GM19193 (cell line): ENCODE results near the gene CXCR2.

Experiments
- POLR2A ChIP-seq: IDR thresholded peaks from 4 replicates; pipeline ENCODE4 v1.6.1; 2011; ENCODE audit not compliant: insufficient read depth, insufficient read length; ENCODE audit errors: extremely low read depth

CXCR2 gene

DNA sequence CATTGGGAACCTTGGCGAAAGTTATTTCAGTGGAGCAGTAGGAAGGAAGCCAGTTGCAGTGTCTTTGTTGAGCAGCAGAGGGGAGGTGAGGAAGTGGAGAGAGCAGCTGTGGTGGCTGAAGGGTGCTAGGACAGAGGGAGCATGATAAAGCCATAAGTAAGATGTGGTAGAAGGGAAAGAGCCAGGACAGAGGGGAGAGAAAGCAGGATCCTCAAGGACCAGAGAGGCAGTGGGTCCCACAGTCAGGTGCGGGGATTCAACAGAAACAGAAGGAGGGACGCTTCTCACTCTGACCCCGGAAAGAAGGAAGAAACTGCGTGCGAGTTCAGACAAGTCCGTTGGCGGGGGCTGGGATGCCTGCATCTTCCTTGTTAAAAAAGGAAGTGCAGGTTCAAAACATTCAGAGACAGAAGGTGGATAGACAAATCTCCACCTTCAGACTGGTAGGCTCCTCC, at the start of gene CXCR2:
TSS of gene CXCR2 (plus strand) at position 403 of the 455 bp plus-strand sequence. CDS start 8,774 bp downstream, outside the sequence.
- no peak for TF ChIP-seq POLR2A

DNA sequence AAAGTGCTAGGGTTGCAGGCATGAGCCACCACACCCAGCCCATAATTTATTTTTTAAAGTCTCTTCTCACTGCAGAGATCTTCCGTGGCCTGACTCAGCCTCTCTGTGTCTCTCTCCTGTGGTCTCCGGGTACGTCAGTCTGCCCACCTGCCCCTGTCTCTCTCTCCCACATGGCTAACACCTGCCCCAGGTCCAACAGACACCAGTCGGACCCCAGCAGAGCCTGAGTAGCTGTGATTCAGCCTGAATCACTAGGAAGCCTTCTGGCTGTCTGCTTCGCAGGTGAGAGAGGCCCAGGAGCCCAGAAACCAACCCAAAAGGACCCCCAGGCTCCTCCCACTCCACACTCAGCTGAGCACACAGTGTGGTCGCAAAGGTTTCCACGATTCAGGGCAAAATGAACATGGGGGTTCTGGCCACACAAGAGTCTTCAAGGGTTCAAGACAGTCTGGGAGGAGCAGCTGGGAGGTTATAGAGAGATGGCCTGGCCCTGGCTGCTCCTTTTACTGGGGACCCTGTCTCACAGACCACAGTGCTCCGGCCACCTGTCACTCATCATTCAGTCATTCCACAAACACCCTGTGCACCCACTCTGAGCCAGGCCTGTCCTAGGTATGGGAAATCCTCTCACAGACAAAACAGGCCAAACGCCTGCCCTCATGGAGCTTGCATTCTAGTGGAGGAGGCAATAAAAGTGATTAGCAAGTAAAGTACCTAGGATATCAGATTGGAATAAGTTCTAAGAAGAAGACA, 48.2 kb upstream of the CXCR2 start:
- TF ChIP-seq POLR2A, result no peak

DNA sequence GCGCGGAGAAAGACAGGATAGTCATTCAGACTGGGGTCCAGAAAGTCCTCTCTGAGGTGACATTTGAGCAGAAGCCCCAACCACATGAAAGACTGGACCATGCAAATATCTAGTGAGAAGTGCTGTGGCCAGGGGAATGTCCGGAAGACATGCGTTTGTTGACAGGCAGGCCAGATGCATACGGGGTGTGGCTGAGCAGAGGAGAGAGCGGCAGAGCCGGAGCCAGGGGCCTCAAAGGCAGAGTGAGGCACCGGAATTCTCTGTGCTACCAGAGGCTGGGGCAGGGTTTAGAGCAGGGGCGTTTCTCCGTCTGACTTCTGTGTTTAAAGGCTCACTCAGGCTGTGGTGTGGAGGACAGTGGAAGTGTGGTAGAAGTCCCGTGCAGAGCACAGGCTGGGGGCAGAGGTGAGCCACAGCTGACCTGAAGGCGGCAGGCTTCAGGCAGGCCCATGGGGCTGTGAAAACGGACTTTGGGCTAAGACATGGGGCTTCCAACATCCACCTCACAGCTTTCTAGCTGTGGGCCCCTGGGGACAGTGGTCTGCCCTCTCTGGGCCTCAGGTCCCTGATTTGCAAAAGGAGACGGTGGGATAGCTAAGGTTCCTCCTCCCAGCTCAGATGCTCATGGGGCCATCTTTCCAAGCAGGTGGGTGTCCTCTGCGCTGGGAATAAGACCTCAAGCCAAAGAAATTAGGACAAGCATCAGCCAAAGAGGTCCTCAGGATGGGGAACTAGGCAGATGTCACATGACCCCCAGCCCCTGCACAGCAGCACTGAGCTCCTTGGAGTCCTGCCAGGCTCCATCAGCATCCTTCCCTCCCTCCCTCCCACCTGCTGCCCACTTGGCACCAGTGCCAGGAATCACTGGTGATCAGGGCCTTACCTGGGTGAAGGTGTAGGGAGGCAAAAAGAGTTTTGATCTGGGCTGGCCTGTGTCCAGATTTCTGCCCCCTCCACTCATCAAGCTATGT, 45.6 kb upstream of the CXCR2 start:
- TF ChIP-seq POLR2A, result no peak

DNA sequence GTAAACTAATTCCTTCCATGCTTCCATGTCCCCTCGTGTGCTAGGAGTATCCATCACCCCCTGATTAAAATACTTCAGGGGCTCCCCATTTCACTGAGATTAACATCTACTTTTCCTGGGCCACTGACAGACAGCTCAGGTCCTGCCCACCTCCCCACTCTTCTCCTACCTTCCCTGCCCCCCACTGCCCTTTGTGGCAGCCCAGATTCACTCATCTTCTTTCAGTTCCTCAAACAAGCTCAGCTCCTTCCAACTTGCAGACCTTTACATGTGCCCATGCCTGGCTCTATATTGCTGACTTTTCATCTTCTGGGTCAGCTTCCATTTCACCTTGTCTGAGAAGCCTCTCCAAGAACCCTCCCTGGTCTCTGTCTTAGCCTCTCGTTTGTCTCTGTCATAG, 44.8 kb upstream of the CXCR2 start:
- no peak for TF ChIP-seq POLR2A

DNA sequence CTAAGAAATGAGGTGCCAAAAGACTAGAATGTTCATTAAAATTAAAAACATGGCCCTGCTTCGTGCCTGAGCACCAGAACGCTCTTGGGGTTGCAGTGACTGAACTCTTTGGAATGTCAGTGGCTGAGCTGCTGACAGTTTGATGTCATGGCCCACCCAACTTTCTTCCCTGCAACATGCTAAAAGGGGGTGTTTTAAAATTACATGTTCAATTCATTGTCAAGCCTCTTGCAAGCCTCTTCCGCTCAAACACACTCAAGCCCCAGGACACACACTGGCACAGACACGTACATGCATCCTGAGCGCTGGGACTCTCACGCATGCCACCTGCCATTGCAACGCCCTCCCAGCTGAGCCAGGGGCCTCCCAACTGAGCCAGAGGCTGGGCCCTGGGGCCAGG, 44.1 kb upstream of the CXCR2 start:
- TF ChIP-seq POLR2A, result no peak

DNA sequence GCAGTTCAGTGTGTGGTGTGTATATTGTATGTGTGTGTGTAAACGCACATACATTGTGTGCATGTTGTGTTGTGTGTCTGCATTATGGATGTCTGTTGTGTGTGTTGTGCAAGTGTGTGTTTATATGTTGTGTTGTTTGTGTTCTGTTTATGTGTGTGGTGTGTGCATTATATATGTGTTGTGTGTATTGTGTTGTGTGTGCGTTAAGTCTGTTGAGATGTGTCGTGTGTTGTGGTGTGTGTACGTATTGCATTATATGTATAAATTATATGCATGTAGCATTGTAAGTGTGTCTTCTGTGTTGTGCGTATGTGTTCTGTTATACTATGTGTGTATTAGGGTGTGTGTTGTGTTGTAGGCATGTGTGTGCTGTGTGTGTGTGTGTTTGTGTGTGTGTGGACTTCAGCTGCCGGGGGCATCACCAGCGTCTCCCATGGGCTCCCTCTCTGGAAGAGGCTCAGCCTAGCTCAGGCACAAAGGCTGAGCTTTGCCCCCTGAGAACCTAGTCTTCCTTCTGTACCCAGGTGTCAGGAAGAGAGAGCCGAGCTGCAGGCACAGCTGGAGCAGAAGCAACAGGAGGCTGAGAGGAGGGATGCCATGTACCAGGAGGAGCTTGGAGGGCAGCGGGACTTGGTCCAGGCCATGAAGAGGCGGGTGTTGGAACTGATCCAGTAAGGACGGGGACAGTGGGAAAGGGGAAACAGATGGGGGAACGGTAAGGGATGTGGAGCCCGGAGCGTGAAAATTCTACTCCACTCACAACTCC, 43.1 kb upstream of the CXCR2 start:
- TF ChIP-seq POLR2A, result no peak

DNA sequence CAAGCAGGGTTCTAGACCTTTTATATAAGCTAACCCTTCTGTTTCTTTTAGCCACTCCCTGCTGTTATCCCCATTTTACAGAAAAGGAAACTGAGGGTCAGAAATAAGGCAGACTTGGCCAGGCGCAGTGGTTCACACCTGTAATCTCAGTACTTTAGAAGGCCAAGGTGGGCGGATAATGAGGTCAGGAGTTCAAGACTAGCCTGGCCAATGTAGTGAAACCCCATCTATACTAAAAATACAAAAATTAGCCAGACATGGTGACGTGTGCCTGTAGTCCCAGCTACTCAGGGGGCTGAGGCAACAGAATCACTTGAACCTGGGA, 42.5 kb upstream of the CXCR2 start:
- no peak for TF ChIP-seq POLR2A

DNA sequence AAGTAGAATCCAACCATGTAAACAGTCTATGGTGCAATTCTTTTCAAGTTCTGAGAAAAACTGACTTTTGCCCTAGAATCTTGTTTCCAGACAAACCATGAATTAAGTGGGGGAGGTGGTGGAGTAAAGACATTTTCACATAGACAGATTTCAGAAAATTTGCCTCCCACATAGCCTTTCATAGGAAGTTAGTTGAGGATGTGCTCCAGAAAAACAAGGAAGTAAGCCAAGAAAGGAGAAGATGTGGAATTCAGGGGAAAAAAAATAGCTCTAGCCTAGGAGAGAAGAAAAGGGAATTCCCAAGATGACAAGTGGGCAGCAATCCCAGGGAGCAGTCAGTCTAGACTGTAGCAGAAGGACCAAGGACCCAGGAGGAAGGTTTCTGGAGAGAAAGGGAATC, 39.4 kb upstream of the CXCR2 start:
- TF ChIP-seq POLR2A, result no peak

DNA sequence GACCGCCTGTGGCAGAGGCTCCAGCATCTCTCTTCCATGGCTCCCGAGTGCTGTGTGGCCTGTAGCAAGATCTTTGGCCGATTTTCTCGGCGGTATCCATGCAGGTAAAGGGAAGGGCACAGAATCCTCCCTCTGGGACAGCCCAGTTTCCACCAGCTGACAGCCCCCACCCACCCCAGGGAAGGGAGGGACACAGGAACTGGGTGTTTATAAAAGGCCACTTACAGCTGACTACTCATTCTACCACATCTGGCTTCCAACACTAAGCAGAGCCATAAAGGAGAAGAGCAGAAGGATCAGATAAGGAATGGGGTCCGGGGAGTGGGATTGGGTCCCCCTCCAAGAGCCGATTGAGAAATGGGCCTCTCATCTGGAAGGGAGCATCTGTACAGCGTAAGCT, 36.6 kb upstream of the CXCR2 start:
- TF ChIP-seq POLR2A, result no peak

DNA sequence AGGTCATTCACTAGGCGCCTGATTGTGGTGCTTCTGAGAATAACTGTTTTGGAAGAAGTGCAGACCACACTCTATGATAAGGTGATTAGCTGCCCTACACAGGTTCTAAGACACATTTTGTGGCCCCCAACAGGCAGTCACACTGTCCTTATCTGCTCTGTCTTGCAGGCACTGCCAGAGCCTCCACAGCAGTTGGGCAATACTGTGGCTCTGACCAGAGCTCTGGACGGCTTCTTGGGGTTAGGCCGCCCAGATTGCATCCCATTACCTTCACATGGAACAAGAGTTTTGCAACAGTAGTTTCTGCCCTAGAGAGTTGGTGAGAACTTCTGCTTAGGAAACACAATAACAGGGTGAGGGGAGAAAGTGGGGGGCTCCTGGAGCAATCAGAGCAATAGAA, 34.1 kb upstream of the CXCR2 start:
- TF ChIP-seq POLR2A, result no peak

DNA sequence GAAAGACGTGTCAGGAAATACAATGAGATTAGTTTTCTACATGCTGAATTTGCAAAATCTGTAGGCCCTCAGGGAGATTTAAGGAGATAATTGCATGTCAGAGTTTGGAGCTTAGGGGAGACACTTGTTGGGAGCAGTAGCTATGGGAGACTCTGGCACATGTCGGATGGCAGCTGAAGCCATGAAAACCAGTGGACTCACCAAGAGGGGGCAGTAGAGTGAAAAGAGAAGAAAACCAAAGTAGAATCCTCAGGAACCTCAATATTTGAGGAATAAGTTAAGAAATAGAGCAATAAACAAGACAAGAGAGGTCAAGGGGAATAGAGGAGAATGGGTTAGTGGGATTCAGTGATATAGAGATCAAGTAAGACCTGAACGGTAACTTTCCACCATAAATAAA, 31.9 kb upstream of the CXCR2 start:
- no peak for TF ChIP-seq POLR2A

DNA sequence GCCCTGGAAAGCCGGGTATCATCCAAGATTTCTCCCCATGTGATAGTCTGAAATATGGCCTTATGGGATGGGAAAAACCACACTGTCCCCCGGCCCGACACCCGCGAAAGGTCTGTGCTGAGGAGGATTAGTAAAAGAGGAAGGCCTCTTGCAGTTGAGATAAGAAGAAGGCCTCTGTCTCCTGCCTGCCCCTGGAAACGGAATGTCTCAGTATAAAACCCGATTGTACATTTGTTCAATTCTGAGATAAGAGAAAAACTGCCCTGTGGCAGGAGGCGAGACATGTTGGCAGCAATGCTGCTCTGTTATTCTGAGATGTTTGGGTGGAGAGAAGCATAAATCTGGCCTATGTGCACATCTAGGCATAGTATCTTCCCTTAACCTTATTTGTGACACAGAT, 30.0 kb upstream of the CXCR2 start:
- no peak for TF ChIP-seq POLR2A

DNA sequence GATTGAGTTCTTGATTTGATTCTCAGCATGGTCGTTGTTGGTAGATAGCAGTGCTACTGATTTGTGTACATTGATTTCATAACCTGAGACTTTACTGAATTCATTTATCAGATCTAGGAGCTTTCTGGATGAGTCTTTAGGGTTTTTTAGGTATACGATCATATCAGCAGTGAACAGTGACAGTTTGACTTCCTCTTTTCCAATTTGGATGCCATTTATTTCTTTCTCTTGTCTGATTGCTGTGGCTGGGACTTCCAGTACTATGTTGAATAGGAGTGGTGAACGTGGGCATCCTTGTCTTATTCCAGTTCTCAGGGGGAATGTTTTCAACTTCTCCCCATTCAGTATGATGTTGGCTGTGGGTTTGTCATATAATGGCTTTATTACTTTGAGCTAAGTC, 27.9 kb upstream of the CXCR2 start:
- no peak for TF ChIP-seq POLR2A

DNA sequence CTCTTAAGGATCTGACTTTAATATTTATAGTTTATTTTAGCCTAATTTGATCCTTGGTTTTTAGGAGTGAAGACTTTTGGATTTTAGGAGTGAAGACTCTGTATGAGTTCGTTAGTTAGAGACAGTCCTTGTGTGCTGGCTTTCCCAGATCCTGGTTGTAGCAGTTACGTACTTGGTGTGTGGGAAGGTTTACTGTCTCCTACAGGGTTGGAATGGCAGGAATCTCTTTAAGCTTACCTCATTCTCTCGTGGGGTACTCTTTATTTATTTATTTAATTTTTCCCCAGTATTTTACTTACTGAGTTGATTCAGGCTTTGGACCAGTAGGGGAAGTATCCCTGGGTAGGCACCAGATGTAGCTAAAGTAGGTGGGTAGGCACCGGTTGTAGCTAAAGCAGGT, 1.8 kb upstream of the CXCR2 start:
- TF ChIP-seq POLR2A, result no peak

DNA sequence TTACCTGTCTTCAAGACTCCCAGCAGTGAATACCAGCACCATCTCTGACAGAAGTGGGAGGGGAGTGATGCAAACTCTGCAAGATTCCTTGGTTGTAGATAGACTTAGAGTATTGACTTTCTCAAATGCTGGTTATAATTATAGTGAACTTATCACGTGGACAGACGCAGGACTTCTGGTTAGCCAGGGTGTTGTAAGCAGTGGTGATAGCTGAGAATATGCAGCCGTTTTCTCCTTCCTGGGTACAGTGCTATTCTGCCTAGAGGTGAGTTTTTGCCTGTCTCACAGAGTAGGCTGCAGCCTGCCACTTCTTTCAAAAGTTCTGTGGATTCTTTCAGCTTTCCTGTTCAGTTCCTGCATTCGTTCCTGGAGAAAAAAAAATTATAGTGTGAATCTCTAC, 733 bp upstream of the CXCR2 start:
- TF ChIP-seq POLR2A, result no peak
